ENCODE results near the gene SH2D6. TPM values are rescaled to one million over a fixed set of nuclear protein-coding genes. Genes with fewer than 3 reads are reported as not detected.

The SH2D6 gene
- total and polyA plus RNA-seq, 9 of the 15 experiments (the other 6 are each of a cell fraction or from before 2014, with no cell fraction given): 0.07 to 0.76 (median 0.33) TPM; not detected in 2

DNA sequence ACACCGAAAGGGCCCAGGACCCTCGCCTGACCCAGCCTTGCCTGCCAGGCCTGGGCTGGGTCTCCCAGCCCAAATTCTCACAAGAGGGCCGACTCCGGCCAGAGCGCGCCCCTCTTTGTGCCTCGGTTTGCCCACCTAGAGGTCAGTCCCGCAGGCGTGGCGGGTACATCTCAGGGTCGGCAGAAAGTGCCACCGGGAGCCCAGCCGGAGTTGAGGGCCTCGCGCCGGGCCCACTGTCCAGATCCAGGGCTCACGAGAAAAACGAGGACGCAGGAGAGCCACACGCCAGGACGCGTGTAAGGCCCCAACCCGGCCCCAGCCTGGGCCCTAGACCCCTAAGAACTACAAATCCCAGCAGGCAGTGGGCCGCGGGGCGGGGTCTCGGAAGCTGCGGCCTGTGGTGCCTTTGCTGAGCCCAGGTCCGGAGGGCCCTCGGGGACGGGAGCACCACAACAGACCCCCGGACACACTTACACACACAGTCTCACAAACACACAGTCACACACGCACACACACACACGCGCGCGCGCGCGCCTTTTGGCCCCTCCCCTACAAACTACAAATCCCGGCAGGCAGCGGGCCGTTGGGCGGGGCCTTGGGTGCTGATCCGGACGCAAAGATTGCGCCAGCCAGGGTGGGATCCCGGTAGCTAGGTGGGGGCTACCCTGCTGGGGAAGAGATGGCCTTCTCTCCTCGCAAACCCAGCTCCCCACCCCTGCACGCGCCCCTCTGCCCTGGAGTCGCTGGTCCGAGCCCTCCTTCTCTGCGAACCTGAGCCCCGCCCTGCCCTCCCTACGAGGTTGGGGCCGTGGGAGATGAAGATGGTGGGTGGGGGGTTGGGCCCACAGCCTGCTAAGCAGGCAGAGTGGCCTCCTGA lies at the start of gene SH2D6 (continued):
- TF ChIP-seq NONO (IDR thresholded peaks at IDR 0.05; ENCODE audit: low read depth in 2 of 2, low read length in 1 of 2) (no peak; a peak in 1 of 4 replicates), RAD51 (IDR thresholded peaks at IDR 0.05; ENCODE audit: borderline replicate concordance, low read depth) (no peak), IRF2 (CRISPR knock-in tag; IDR thresholded peaks at IDR 0.05) (no peak), YY1 (IDR thresholded peaks at IDR 0.05; ENCODE audit: borderline replicate concordance in 1 of 3, control insufficient read depth in 1 of 3, extremely low read depth in 1 of 3, insufficient read depth in 3 of 3, insufficient read length in 1 of 3, insufficient replicate concordance in 2 of 3, low read depth in 1 of 3, low read length in 2 of 3) (peak in 2 of 3 experiments; percentile 58), NFXL1 (CRISPR knock-in tag; IDR thresholded peaks at IDR 0.05) (no peak), SIN3B (IDR thresholded peaks at IDR 0.05; ENCODE audit: low read depth) (peak; percentile 16; the same call in 1 of the 2 replicates), ZBTB1 (CRISPR knock-in tag; IDR thresholded peaks at IDR 0.05; ENCODE audit: borderline replicate concordance, low read depth) (peak; percentile 50; the same call in 1 of the 2 replicates), NFATC3 (IDR thresholded peaks at IDR 0.05) (no peak), POLR3G (IDR thresholded peaks at IDR 0.05; ENCODE audit: extremely low read depth, insufficient read length, insufficient replicate concordance) (no peak), POLR2AphosphoS5 (IDR thresholded peaks at IDR 0.05; ENCODE audit: control insufficient read depth, insufficient read depth, low read depth, low read length) (peak; percentile 53; the same call in 1 of the 2 replicates), CEBPB (tag; IDR thresholded peaks at IDR 0.05) (peak; percentile 92), ASH1L (IDR thresholded peaks at IDR 0.05; ENCODE audit: borderline replicate concordance, low read depth, partially characterized antibody) (peak; percentile 50), KLF6 (CRISPR knock-in tag; IDR thresholded peaks at IDR 0.05; ENCODE audit: borderline replicate concordance) (peak; percentile 47; the same call in 1 of the 2 replicates), KLF13 (tag; IDR thresholded peaks at IDR 0.05; ENCODE audit: borderline replicate concordance, low read depth) (0 out of 2 replicates have a peak, but pooled peaks have one; percentile 9), NCOA2 (IDR thresholded peaks at IDR 0.05; ENCODE audit: partially characterized antibody in 2 of 2) (no peak), JUND (IDR thresholded peaks at IDR 0.05; ENCODE audit: borderline replicate concordance, low read depth, low read length) (0 out of 2 replicates have a peak, but pooled peaks have one; percentile 10), JUND (tag; IDR thresholded peaks at IDR 0.05; ENCODE audit: borderline replicate concordance, low read depth, low read length) (no peak; the same call in 2 of the 3 replicates), ZNF695 (CRISPR knock-in tag; IDR thresholded peaks at IDR 0.05) (no peak)
- TF ChIP-seq, protein P1, sequence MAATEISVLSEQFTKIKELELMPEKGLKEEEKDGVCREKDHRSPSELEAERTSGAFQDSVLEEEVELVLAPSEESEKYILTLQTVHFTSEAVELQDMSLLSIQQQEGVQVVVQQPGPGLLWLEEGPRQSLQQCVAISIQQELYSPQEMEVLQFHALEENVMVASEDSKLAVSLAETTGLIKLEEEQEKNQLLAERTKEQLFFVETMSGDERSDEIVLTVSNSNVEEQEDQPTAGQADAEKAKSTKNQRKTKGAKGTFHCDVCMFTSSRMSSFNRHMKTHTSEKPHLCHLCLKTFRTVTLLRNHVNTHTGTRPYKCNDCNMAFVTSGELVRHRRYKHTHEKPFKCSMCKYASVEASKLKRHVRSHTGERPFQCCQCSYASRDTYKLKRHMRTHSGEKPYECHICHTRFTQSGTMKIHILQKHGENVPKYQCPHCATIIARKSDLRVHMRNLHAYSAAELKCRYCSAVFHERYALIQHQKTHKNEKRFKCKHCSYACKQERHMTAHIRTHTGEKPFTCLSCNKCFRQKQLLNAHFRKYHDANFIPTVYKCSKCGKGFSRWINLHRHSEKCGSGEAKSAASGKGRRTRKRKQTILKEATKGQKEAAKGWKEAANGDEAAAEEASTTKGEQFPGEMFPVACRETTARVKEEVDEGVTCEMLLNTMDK (IDR thresholded peaks at IDR 0.05; ENCODE audit: borderline replicate concordance, insufficient read depth, low read depth, low read length, poor library complexity, severe bottlenecking): no peak
- TF ChIP-seq, protein P2, sequence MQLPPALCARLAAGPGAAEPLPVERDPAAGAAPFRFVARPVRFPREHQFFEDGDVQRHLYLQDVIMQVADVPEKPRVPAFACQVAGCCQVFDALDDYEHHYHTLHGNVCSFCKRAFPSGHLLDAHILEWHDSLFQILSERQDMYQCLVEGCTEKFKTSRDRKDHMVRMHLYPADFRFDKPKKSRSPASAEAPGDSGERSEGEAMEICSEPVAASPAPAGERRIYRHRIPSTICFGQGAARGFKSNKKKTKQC (CRISPR knock-in tag; IDR thresholded peaks at IDR 0.05): peak; percentile 98
- TF ChIP-seq, protein P3, sequence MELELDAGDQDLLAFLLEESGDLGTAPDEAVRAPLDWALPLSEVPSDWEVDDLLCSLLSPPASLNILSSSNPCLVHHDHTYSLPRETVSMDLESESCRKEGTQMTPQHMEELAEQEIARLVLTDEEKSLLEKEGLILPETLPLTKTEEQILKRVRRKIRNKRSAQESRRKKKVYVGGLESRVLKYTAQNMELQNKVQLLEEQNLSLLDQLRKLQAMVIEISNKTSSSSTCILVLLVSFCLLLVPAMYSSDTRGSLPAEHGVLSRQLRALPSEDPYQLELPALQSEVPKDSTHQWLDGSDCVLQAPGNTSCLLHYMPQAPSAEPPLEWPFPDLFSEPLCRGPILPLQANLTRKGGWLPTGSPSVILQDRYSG (tag; conservative IDR thresholded peaks at IDR 0.05; ENCODE audit: low read depth): peak; percentile 89

All from K562 (cell line).